H1 (cell line): Measurements from ENCODE around the gene KCNQ2. TPM values are rescaled to one million over a fixed set of nuclear protein-coding genes. Genes with fewer than 3 reads are reported as not detected.

Experiments
- CTCF ChIP-seq, 3 experiments: IDR thresholded peaks; 1 replicate in 2 of 3; 2 replicates in 1 of 3; pipeline versions ENCODE4 v1.5.1 to v1.6.1; 2011; ENCODE audit warnings: low read length in 3 of 3, mild to moderate bottlenecking in 3 of 3, inconsistent platforms in 2 of 3, low read depth in 1 of 3, moderate library complexity in 1 of 3; ENCODE audit not compliant: insufficient read depth in 1 of 3; ENCODE audit errors: control extremely low read depth in 1 of 3
- polyA plus RNA-seq, 7 experiments: library from polyadenylated mRNA; depleted of rRNA in 3 of 7; stranded (reverse) in 5 of 7; unstranded in 2 of 7; fragments of >200 nt in 5 of 7; fragments of 200-250 nt in 2 of 7; gene quantifications; 1 replicate in 5 of 7; 2 replicates in 1 of 7; 4 replicates in 1 of 7; pipeline versions ENCODE4 v1.2.1 to v1.2.3, GENCODE V29; 2011 to 2013; ENCODE audit warnings: missing spikeins in 2 of 7, mixed read lengths in 2 of 7
- total RNA-seq: library from RNA; stranded (reverse); fragmentation: NEBNext Ultra II Directional; extraction: Animal tissue kit (Norgen Biotek cat#: 25700); gene quantifications from 2 replicates; pipeline ENCODE4 v1.2.1, GENCODE V29; 2021

Gene KCNQ2
- total and polyA plus RNA-seq, 2 of the 8 experiments (the other 6 are each of a cell fraction or from before 2014, with no cell fraction given): 82.6 to 243 TPM

- peak; percentile 94 to 98 (median 96) for TF ChIP-seq CTCF (IDR thresholded peaks at IDR 0.05; ENCODE audit: control extremely low read depth in 1 of 3, insufficient read depth in 1 of 3, low read depth in 1 of 3, low read length in 3 of 3)
Measured at GRCh38 chr20:63381781-63382431, 90.5 kb downstream of the KCNQ2 start (continued).
